Retinal pigment epithelial cell (primary cell): Measurements from ENCODE around the gene PPP1R14C.

Experiments used
- DNase-seq: peaks from one replicate; pipeline ENCODE4 v3.0.0-alpha.2; 2010; ENCODE audit warnings: low read depth
- H3K4me3 ChIP-seq: 2 replicates; pipeline ENCODE4 v1.5.1; 2011; ENCODE audit warnings: mild to moderate bottlenecking, low read length, control low read depth, moderate library complexity
- TF ChIP-seq, protein P1 (sequence below): conservative IDR thresholded peaks from 2 replicates; pipeline ENCODE4 v1.5.1; 2011; ENCODE audit warnings: low read depth, low read length, control low read depth, inconsistent platforms

PPP1R14C gene

DNA sequence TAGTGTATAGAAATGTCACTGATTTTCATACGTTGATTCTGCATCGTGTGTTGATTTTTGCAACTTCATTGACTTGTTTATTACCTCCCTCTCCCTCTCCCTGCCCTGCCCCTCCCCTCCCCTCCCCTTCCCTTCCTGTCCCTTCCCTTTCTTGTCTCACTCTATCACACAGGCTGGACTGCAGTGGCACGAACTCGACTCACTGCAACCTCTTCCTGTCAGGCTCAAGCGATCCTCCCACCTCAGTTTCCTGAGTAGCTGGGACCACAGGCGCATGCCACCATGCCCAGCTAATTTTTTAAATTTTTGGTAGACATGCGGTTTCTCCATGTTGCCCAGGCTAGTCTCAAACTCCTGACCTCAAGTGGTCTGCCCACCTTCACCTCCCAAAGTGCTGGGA, 19.2 kb upstream of the PPP1R14C start:
- TF ChIP-seq, protein P1, sequence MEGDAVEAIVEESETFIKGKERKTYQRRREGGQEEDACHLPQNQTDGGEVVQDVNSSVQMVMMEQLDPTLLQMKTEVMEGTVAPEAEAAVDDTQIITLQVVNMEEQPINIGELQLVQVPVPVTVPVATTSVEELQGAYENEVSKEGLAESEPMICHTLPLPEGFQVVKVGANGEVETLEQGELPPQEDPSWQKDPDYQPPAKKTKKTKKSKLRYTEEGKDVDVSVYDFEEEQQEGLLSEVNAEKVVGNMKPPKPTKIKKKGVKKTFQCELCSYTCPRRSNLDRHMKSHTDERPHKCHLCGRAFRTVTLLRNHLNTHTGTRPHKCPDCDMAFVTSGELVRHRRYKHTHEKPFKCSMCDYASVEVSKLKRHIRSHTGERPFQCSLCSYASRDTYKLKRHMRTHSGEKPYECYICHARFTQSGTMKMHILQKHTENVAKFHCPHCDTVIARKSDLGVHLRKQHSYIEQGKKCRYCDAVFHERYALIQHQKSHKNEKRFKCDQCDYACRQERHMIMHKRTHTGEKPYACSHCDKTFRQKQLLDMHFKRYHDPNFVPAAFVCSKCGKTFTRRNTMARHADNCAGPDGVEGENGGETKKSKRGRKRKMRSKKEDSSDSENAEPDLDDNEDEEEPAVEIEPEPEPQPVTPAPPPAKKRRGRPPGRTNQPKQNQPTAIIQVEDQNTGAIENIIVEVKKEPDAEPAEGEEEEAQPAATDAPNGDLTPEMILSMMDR: no peak
- DNase-seq: no peak

DNA sequence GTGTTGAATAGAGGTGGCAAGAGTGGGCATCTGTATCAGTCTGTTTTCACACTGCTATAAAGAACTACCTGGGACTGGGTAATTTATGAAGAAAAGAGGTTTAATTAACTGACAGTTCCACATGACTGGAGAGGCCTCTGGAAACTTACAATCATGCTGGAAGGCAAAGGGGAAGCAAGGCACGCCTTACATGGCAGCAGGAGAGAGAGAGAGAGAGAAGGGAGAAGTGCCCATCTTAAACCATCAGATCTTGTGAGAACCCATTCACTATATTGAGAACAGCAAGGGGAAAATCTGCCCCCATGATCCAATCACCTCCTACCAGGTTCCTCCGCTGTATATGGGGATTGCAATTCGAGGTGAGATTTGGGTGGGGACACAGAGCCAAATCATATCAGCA, 18.6 kb upstream of the PPP1R14C start:
- TF ChIP-seq, protein P1: no peak

More for the DNA sequence above, 19.2 kb upstream of the PPP1R14C start:
- H3K4me3 ChIP-seq: no peak overlapping the region

DNA sequence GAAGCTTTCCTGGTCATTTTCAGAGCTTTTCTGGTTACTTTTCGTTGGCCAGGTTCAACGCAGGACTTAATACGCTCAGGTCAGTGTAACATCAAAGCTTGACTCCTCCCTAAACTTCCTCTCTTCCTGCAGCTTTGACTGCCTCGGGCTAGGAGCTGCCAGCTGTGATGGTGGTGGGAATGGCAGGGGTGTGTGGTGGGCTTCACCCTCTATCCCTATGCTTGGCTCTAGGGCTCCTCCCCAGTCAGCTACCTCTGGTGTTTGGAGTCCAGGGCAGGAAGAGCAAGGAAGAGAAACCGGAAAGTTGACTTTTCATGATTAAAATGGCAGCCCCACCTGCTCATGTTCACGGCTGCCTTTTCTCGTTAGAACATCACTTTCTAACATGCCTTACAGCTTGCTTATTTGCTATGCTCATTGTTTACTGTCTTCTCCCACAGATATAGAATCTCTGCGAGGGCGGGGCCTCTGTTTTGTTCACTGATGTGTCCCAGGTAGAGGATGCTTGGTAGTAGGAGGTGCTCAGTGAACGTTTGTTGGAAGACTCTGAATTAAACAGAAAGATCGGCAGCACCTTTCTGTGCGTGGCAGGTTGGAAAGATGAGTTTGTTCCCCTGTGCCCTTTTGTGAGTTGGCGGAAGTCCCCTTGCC, 16.1 kb upstream of the PPP1R14C start:
- no peak for DNase-seq
- no peak overlapping the region for H3K4me3 ChIP-seq
- TF ChIP-seq, protein P1: no peak

More for the DNA sequence above, 18.6 kb upstream of the PPP1R14C start:
- DNase-seq: no peak
- no peak overlapping the region for H3K4me3 ChIP-seq

DNA sequence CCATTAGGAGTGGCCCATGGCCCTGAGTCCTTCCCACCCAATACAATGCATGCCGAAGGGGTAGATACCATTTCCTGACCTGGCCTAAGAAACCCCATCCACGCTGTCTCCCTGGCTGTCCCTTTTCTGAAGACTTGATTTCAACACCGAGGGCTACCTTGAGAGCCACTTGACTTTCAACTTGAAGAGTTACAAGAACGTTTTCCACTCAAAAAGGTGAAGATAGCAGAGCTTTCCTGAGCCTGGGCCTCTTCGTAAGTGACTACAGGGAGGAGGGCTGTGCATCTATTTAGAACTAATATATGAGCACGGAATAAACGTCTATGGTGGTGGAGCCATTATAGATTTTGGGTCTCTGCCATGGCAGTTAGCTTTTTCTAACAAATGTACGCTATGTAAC, 14.4 kb upstream of the PPP1R14C start:
- DNase-seq: no peak

DNA sequence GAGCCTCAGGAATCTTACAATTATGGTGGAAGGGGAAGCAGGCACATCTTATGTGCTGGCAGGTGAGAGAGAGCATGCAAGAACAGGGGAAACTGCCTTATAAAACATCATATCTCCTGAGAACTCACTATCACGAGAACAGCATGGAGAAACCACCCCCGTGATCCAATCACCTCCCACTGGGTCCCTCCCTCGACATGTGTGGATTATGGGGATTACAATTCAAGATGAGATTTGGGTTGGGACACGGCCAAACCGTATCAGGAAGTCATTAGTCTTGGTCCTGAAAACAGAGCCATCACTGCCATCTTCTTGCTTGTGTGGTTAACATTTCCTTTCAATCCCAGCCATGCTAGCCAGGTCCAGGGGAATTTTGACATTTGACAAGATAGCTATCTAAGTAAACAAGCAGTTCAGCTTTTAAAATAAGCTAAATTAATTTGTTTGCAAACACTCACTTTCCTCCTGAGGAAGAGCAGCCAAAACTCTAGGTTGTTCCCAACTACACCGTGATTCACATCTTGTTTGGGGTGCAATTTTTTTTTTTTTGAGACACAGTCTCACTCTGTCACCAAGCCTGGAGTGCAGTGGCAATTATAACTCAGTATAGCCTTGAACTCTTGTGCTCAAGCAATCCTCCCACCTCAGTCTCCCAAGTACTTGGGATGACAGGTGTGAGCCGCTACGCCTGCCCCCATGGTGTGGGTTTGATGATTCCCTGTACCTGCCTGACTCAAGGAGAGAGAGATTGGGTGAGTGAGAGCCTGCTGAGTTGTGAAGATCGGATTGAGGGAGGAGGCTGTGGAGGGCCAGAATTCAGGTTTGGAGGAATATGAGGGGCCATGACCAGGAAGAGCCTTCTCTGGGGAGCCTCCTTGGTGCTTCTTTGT, 13.0 kb upstream of the PPP1R14C start:
- TF ChIP-seq, protein P1: no peak
- no peak for DNase-seq
- H3K4me3 ChIP-seq: no peak overlapping the region

More for the DNA sequence above, 14.4 kb upstream of the PPP1R14C start:
- TF ChIP-seq, protein P1: no peak
- H3K4me3 ChIP-seq: no peak overlapping the region

DNA sequence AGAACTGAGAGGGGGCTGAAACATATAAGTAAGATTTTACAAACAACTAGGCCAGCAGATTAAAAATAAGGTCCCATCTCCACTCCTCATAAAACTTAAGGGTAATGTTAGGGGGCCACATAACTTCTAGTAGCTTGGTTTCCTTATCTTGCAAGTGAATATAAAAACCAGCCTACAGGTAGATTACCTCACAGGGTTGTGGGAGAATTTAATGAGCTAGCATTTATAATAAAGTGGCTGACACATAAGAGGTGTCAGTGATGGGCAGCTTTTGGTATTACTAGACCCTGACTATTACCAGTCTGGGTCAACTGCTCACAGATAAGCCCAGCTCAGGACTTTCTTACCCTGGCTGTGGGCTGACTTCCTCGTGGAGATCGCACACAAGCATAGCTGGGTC, 9.2 kb upstream of the PPP1R14C start:
- H3K4me3 ChIP-seq: no peak overlapping the region
- no peak for DNase-seq
- TF ChIP-seq, protein P1: no peak
